H1 (cell line): ENCODE results near the gene ANKRD17.

ENCODE experiments used
- BCL11A ChIP-seq, 2 experiments: IDR thresholded peaks; one replicate each; pipeline ENCODE4 v1.6.1; 2011; ENCODE audit warnings: low read depth in 2 of 2, low read length in 2 of 2, mild to moderate bottlenecking in 2 of 2
- EZH2 ChIP-seq: fragments of 200-600 bp; sonication (generic); IDR thresholded peaks from 2 replicates; pipeline ENCODE4 v1.7.1; 2012; ENCODE audit warnings: low read depth, mild to moderate bottlenecking, moderate library complexity, low read length, inconsistent platforms; ENCODE audit not compliant: severe bottlenecking
- FOSL1 ChIP-seq: IDR thresholded peaks from 2 replicates; pipeline ENCODE4 v1.6.1; 2011; ENCODE audit warnings: mild to moderate bottlenecking, low read depth, low read length, moderate library complexity; ENCODE audit not compliant: insufficient read depth
- MAFK ChIP-seq: IDR thresholded peaks from 2 replicates; pipeline ENCODE4 v1.6.1; 2012; ENCODE audit warnings: low read depth, mild to moderate bottlenecking, improper control_type of control experiment, low read length
- NRF1 ChIP-seq: IDR thresholded peaks from 2 replicates; pipeline ENCODE4 v1.6.1; 2011; ENCODE audit warnings: mild to moderate bottlenecking, low read depth, low read length, improper control_type of control experiment
- SRF ChIP-seq: IDR thresholded peaks from 2 replicates; pipeline ENCODE4 v1.6.1; 2011; ENCODE audit warnings: mild to moderate bottlenecking, low read depth, low read length, moderate library complexity
- TF ChIP-seq, protein P1 (sequence below): IDR thresholded peaks from 2 replicates; pipeline ENCODE4 v1.6.1; 2012; ENCODE audit warnings: inconsistent platforms
- TF ChIP-seq, protein P2 (sequence below), 3 experiments: IDR thresholded peaks; 1 replicate in 2 of 3; 2 replicates in 1 of 3; pipeline versions ENCODE4 v1.5.1 to v1.6.1; 2011; ENCODE audit warnings: low read length in 3 of 3, mild to moderate bottlenecking in 3 of 3, inconsistent platforms in 2 of 3, low read depth in 1 of 3, moderate library complexity in 1 of 3; ENCODE audit not compliant: insufficient read depth in 1 of 3; ENCODE audit errors: control extremely low read depth in 1 of 3

DNA sequence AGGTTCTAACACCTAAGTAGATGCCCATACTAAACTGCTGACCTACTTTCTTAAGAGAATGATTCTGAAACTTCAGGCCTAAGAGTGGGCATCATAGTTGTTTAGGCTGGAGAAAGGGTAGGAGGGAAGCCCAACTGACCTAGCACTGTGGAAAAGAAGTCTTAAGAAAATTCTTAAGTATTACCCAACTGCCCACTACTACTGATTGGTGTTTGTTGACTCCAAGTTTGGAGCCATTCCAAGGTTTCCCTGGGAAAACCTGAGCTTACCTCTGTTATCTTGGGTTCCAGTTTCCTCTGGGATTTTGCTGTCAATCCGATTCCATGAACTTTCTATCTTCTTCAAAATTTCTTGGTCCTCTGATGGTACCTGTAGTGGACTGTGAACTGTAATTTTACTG, 23.9 kb downstream of the ANKRD17 start:
- TF ChIP-seq, protein P1, sequence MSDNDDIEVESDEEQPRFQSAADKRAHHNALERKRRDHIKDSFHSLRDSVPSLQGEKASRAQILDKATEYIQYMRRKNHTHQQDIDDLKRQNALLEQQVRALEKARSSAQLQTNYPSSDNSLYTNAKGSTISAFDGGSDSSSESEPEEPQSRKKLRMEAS: no peak
- TF ChIP-seq EZH2: no peak
- TF ChIP-seq NRF1: no peak
- no peak for TF ChIP-seq SRF
- TF ChIP-seq, protein P2, sequence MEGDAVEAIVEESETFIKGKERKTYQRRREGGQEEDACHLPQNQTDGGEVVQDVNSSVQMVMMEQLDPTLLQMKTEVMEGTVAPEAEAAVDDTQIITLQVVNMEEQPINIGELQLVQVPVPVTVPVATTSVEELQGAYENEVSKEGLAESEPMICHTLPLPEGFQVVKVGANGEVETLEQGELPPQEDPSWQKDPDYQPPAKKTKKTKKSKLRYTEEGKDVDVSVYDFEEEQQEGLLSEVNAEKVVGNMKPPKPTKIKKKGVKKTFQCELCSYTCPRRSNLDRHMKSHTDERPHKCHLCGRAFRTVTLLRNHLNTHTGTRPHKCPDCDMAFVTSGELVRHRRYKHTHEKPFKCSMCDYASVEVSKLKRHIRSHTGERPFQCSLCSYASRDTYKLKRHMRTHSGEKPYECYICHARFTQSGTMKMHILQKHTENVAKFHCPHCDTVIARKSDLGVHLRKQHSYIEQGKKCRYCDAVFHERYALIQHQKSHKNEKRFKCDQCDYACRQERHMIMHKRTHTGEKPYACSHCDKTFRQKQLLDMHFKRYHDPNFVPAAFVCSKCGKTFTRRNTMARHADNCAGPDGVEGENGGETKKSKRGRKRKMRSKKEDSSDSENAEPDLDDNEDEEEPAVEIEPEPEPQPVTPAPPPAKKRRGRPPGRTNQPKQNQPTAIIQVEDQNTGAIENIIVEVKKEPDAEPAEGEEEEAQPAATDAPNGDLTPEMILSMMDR (IDR thresholded peaks at IDR 0.05; ENCODE audit: control extremely low read depth in 1 of 3, insufficient read depth in 1 of 3, low read depth in 1 of 3, low read length in 3 of 3): no peak
- TF ChIP-seq BCL11A (IDR thresholded peaks at IDR 0.05; ENCODE audit: low read depth in 2 of 2, low read length in 2 of 2): no peak
- TF ChIP-seq MAFK: no peak
- no peak for TF ChIP-seq FOSL1
